ENCODE measurements around the gene FANCI.

The FANCI gene

DNA sequence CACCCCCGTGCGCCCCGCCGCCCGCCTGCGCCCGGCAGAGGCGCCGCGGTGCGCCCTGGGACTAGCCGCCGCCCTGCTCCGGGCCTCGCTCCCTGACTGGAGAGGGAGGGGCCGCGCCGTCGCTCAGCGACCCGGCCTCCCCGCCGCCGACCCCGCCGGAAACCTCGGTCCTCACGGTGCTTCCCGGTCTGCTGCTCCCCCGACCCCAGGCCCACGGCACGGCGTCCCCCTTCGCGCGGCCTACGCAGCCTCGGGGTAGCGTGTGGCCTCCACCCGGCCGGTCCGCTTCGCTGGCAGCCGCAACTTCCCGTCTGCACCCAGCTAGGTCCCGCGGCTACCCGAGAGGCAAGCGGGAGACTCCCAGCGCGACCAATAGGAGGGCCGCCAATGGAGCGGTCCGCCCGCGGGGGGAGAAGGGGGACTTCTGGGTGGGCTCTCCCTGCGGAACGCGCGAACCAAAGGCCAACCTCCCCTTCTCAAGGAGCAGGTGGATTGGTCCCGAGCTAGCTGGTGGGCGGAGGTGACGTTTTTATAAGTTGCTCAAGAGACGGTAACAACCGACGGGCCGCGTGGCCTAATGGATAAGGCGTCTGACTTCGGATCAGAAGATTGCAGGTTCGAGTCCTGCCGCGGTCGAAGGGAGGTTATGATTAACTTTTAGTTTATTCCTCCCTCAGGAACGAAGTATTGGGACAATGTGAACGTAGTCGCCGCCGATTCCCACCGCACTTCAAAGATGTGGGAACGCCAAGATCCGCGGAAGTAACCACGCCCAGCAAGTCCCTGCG lies 90.9 kb downstream of the FANCI start, which contains the start of gene POLG:
Gene POLG (minus strand): TSS at position 315 of the 788 bp plus-strand sequence. CDS start 1,070 bp downstream, outside the sequence.
- DNase-seq, result peak; percentile 97

DNA sequence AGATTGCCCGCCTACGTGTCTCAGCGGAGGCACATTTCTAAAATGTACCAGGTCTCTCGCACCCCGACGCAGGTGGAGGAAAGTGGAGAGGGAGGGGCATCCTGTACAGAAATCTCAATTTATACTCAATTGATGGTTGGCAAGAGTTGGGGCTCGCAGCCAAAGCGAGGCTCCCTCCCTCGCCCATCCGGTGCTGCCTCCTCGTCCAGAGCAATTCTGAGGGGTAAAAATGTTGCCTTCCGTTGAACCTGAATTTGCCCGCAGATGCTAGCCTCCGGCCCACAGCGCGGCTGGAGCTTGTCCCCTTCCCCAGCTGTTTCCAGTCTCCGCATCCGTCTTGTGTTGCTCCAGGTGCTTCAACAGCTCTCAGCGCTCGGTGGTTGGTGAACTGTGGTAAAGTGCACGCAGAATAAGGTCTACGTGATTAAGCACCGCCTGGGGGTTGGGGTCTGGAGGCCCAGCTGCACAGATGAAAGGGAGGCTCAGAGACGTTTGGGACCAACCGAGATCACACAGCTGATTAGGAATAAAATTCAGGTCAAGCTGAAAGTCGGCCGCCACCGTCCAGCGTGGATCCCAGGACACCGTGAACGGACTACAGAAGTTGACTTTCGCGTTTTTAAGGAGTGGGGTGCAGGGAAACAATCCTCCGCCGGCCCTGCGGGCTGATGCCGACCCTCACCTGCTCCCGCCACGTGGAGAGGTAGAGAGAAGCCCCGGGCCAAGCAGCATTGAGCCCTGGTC lies 91.7 kb downstream of the FANCI start:
- DNase-seq, result no peak

DNA sequence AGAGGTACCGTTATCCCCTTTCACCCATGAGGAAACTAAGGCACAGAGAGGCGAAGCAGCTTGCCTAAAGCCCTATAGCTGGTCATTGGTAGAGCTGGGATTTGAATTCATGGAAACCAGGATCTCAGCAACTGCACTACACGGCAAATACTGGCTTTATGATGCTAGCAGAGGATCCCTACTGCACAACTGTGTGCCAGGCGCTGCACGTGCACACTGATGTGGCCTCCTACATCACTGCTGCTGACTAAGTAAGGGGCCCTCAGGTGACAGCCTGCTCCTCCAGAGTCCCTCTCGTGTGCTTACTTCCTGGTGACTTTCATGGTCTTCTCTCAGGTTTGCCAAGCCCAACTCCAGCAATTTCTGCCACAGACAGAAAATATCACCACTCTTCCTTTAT lies 94.3 kb downstream of the FANCI start:
- no peak for DNase-seq

DNA sequence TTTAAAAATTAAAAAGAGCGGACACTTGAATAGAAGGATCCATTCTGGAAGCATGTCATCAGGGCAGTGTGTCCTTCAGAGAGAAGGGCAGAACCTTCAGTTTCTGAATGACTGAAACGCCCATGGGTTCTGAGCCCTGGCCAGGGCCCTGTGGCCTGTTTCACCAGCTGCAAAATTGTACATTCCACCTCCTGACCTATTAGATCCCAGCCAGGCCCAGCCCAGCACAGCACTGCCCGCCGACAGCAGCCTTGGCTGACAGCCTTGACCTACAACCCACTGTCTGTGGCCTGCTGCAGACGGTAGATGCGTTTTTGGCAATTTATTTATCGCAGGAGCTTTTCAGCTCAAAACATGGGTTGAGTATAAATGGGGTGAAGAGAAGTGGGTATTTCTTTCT lies 96.8 kb downstream of the FANCI start:
- DNase-seq, result no peak

DNA sequence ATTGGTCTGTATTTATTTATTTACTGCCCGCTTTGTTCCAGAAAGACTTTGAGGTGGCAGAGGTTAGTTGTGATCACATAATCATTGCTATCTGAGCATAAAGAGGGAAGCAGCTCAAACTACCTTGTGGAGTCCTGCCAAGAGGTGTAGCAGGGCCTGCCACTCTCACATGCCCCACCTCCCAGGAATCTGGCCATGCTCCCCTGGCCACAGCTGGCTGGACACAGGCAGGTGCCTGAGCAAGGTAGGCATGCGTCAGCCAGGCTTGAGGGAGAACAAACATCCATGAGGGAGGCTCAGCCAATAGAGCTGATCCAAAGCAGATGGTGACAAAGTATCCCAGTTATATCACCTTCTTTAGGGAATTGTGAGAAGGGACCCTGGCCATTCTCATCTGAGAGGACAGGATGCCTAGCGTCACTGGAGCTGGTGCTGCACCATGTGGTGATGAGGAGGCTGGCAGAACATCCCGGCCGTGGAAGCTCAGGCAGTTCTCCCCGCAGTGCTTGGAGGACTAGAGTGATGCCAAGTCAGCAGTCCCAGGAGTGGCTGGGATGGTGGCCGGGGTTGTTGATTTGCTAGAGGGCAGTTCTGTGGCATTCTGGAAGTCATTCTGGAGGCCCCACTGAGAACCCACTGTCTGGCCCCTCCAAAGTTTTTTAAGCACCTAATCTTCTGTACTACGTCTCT lies 97.7 kb downstream of the FANCI start:
- DNase-seq, result no peak

DNA sequence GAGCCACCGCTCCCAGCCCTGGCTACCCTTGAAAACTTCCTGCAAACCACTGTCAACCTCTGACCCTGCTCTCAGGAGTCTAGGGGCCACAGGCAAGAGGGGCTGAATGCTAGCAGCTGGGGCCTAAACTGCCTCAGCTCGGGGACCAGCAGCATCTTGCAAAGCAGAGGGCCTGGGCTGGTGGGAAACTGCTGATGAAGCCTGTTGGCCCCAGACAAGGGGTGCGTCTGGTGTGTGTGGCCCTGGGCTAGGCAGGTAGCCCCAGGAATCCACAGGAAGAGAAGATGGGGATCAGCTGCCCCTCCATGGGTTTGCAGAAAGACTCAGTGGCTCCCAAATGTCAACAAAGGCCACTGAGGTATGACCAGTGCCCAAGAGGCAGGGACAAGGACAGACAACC lies 99.1 kb downstream of the FANCI start:
- no peak for DNase-seq

DNA sequence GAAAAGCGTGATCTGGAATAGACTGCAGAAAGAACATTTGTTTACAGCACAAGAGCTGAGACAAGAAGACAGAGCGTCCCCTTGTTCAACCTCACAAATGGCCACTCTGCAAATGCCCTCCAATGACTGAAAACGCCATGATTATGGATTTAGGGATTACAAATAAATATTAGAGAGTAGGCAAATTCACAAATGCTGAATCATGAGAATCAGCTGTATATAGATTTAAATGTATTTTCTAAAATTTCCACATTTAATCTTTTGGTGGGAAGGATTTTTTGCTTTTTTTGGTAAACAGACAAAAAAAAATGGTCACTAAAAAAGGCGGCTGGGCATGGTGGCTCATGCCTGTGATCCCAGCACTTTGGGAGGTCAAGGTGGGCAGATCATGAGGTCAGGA lies 101.5 kb downstream of the FANCI start:
- DNase-seq, result no peak

DNA sequence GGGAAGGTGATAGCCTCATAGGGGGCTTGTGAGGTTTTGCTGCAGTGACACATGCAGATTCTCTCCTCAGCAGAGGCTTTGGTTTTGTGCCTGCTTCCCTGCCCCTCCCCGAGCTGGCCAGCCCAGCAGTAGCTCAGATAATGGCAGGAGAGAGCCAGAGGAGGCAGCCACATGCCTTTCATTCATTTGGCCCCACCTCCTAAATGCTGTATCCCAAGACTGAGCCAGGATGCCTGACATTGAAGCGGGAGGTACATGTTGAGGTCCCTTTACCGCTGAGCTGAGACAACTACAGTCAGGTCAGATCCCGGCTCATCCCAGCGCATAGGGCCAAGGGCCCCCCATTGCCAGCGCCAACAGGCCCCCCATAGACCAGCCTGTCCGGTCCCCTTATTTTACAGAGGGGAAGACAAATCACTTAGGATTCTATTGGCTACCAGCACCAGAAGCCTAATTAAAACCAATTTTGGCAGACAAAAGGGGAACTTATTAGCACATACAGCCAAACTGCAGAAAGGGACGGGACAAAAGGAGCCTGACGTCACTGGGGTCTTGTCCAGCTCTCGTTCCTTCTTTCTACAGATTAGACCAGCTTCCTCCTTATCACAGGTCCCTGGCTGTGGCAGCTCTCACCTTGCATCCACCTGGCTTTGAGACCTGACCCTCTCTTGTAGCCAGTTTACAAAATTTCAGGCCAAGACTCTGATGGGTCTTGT lies 102.9 kb downstream of the FANCI start:
- DNase-seq, result no peak

DNA sequence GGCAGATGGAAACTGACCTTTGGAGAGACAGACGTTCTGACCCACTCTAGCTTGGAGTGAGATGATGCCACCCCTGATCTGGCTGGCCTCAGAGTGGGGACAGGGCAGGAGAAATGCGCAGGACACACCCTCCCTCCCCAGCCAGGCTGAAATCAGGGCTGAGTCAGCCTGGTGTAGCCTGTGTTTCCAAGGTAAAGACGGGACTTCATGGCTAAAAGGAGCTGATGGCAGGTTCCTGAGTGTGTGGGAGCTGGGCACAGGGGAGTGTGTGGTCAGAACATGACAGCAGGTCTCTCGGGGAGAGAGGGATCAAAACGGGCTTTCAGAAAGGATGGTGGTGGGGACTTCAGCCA lies 105.4 kb downstream of the FANCI start:
- no peak for DNase-seq

DNA sequence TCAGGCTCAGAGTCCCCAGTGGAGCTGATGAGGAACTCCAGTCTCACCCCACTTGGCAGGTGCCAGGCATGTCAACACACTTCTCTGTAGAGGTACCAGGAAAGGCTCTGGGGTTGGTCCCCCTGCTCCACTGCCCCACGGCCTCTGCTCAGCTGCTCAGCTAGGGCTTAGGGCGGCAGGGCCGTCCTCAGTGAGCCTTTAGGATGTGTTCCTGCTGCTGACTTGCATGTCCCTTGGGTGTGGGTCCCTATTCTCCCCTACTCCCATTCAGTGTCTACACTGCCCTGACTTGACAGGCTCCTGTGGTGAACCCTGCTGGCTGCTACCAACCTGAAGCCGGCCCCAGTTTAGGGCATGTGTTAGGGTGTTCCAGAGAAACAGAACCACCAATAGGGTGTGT lies 108.7 kb downstream of the FANCI start:
- DNase-seq, result no peak

DNA sequence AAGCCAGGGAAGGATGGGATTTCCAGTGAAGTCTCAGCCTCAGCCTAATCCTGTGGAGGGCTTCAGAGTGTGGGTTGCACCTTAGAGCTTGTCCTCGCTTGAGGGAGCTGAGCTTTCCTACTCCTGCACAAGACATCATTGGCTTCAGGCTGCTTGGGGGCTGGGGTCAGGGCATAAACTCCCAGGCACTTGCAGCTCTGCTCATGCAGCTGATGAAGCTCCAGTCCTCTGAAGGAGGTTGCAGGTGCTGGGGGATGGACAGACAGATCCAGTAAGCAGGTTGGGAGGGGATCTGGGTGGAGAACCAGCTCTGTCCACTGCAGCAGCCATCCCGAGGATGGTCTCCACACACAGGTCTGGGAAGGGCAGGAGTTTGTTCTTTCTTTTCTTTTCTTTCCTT lies 110.2 kb downstream of the FANCI start:
- no peak for DNase-seq

DNA sequence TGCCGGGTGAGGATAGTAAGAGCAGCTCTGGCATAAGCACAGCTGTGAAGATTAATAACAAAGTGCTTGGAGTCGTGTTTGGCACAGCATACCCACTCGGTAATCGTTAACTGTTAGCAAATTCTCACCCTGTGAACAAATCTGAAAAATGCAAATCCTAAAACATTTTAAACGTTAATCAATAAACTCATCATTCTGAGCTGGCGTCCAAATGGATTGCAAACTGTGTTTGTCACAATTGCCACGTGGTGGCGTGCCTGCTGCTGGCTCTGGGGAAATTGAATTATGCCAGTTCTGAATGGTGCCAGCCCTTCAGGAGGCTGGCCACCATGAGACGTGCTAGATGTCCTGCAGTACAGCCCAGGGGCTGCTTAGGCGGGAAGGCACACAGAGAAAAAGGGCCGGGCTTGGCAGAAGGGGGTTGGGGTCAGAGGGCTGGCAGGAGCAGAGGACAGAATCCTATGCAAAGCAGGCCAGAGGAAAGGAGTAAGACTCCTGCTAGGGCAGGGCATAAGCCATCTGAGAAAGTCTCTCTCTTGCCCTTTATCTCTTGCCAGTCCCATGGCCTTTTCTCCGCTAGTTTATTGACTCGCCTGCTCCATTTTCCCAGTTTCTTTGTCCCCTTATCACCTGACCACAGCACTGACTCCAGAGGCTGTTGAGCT lies 113.0 kb downstream of the FANCI start:
- DNase-seq, result no peak

DNA sequence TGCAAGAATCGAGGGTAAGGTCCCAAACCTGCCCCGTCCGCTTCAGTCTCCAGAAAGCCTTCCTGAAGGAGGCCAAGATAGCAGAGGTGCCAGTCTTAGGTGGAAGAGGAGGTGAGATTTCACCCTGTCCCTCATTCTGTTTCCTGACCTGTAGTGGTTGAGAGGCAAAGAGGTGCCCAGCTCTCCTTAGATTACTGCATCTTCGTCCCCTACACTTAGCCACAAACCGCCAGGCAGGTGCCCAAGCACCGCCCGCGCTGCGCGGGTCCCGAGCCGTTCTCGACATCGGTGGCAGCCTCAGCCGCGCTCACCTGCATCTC lies 114.6 kb downstream of the FANCI start:
- DNase-seq, result no peak

DNA sequence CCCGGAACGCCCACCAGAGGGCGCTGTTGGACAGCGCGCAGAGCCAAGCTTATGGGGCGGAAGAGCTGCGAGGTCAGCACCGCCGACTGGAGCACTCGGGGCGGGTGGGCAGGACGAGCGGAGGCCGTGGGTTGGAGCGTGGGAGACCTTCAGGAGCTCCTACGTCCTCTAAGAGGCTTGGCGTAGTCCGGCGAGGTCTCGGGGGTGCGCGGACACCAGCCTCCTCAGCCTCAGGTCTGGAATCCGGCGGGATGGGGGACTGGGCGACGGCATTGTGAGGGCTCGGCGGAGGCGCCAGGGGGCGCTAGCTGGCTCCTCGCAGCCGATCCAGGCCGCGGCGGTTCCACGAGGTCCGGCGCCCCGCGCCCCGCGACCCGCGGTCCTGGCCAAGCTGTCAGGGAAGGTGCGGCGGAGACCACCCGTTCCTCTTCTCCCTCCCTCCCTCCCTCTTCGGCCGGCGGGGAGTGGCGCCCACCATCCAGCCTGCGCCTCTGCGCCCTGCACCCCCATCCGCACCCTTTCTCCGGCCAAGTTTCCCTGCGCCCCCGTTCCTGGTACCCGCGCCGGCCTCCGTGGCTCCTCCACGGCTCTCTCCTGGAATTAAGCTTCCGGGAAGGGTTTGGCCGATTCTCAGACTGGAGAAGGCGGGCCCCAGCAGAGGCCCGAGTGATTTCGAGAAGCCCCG lies 115.1 kb downstream of the FANCI start:
- DNase-seq, result peak; percentile 82

DNA sequence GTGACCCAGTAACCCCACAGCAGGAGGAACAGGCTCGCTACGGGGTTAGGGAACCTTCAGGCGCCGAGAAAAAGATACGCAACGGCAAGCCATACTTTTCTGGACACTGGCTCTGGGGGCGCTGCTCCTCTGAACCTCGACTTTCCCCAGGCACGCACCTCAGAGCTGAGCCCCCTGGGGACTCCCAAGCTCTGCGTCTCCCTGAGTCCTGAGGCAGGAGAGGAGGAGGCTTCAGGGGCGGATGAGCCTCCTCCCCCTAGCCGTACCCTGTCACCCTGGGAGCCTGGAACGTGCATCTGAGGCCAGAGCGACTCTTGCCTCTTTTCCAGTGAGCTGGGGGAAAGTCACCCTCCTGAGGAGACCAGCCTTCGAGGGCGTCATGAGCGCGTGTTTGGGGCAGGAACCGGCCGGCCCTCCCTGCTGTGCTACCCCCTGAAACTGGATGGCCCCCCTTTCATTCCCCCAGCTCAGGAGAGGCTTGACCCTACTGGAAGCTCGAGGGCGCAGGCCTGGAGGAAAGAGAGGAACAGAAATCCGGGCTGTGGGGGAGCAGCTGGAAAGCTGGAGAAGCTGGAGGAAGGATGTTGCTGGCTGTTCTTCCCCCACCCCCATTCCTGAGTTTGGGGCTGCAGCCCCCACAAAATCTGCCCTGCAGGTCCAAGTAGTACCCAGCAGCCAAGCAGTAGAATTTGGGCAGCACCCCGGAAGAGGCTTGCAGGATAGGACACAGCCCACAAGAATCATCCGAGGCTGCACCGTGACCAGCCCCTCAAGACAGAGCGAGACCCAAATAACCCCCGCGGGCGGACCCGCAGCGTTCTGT lies 115.9 kb downstream of the FANCI start:
- DNase-seq, result no peak

DNA sequence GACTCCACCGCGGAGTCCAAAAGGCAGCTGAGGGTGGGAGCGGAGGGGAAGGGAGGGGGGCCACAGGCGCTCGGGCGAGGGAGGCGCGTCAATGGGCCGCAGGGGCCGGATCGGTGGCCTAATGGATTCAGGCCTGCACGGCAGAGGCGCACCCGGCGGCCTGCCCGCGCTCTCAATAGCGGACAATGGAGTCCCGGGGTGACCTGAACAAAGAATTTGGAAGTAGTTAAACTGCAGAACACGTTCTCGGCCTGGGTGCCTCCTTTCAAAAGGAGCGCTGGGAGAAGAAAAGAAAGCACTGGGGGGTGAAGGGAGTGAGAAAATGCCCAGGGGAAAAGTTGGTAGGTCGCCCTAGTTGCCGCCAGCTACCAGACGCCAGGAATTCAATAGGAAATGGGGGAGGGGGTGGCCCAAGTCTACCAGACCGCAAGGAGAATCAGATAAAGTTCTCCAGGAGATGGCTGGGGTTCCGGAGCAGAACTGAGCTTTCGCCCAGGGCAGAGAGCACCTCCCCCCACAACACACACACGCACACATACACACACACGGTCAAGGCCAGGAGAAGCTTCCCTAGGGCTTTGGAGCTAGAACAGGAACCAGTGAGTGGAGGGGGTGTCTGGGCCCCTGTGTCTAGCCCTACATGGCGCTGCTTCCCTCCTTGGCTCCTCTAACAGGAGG lies 116.7 kb downstream of the FANCI start:
- no peak for DNase-seq

DNA sequence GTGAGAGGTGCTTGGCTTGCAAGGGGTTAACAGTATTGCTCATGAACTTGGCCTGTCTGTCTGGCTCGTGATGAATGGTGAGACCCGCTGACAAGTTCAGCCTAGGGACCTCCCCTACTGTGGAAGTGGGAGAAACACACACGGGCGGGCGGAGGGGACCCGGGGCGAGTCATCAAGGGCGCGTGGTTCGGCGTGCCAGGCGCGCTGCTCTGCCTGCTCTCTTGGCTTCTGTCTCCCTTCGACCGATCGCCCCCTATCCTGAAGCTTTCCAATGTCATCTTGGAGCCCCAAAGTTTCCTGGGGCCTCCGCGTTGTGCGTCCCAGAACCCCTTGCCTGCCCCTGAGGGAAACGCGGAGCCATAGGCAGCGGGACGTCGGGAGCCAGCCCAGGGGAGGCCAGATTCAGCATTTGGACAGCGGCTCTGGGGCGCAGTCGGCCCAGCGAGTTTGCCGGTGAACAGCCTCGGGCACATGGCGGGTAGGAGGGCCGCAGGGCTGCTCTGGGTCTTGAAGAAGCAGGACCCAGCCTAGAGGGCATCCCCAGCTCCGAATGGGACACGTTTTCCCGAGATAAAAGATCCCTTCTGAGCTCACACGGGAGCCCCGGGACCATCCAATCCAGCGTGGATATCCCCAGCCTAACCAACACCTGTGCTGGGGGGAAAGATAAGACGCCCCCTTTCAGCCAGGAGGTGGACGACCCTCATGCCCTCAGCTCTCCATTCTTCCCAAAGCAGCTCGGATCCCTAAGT lies 117.8 kb downstream of the FANCI start:
- DNase-seq, result peak; percentile 67

DNA sequence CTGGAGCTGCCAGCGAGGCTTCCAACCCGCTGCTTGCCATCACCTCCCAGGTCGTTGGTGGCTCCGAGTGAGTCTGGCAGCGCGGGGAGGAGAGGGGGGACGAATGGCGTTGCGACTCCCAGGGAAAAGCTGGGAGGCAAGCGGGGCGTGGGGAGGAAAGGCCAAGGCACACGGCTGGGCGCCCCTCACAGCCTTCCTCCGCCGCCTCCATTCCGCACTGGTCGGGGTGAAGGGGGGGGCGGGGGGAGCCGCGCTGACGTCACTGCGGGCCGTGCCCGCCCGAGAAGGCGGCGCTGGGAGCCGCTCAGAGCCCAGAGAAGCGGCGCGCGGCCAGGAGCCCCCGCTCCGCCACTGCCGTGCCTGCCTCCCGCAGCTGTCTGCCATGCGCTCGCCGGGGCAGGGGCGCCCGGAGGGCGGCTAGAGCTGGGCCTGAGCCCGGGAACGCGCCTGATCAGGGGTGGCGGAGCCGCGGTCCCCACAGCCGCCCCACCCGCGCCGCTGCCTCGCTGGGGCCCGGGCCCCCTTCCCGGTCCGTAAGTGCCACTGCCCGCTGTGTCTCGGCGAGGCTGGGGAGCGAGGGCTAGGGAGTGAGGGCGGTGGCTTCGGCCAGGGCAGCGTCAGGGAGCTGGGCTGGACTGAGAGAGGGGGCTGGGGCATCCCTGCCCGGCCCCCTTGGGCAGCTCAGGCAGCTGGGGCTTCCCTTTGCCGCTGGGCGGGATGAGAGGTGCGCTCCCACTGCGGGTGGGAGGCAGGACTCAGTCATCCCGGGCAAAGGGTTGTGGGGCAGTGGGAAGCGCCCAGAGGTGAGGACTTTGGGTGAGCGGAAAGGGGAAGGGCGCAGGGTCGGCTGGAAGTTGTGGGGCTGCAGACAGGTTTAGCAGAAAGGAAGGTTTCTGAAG lies 118.7 kb downstream of the FANCI start:
- peak; percentile 11 for DNase-seq

DNA sequence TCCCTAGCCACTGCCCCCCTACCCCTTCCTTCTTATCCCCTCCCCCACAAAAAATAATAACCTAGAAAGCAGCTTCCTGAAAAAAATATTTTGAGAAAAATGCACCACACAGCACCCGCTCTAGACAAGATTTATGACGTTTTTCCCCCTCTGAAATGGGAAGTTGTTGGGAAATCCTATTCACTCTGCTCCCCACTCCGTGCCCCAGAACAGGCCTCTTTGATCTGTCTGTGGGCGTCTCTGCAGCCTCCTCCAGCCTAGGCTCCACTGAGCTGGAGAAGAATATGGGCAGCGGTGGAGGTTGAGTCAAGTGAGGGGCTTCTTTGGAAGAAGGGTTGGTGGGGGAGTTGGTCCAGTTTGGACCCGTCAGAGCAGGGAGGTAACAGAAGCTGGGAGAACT lies 119.4 kb downstream of the FANCI start:
- no peak for DNase-seq

Measured in stimulated activated CD4-positive, alpha-beta T cell treated with anti-CD3 and anti-CD28 coated beads, Interleukin-4, amount 100 ng/mL, for 1 hour (primary cell).